HEK293 (cell line): Measurements from ENCODE around the gene FOSL1.

Experiments
- FEZF1 ChIP-seq: fragments of 450-650 bp; formaldehyde crosslinking; IDR thresholded peaks from 2 replicates; pipeline ENCODE4 v1.5.1; 2016; ENCODE audit warnings: missing biosample characterization, missing genetic modification characterization
- KLF17 ChIP-seq: fragments of 450-650 bp; formaldehyde crosslinking; IDR thresholded peaks from 2 replicates; pipeline ENCODE4 v1.5.1; 2016; ENCODE audit warnings: missing biosample characterization, missing genetic modification characterization
- PBX3 ChIP-seq: sonication (generic); formaldehyde crosslinking; IDR thresholded peaks from 2 replicates; pipeline ENCODE4 v1.8.1; 2022; ENCODE audit warnings: mild to moderate bottlenecking, moderate library complexity, missing genetic modification reagents
- PRDM2 ChIP-seq: fragments of 450-650 bp; formaldehyde crosslinking; IDR thresholded peaks from 2 replicates; pipeline ENCODE4 v1.5.1; 2016; ENCODE audit warnings: missing biosample characterization, missing genetic modification characterization, borderline replicate concordance
- SP3 ChIP-seq: fragments of 450-650 bp; formaldehyde crosslinking; IDR thresholded peaks from 2 replicates; pipeline ENCODE4 v1.5.1; 2016; ENCODE audit warnings: missing biosample characterization, missing genetic modification characterization
- TCF7L2 ChIP-seq: IDR thresholded peaks from 2 replicates; pipeline ENCODE4 v1.6.1; 2011; ENCODE audit warnings: low read depth, mild to moderate bottlenecking, inconsistent platforms, low read length, moderate library complexity, borderline replicate concordance
- TSHZ1 ChIP-seq: fragments of 450-650 bp; formaldehyde crosslinking; IDR thresholded peaks from 2 replicates; pipeline ENCODE4 v1.5.1; 2016; ENCODE audit warnings: missing biosample characterization, missing genetic modification characterization, borderline replicate concordance
- ZNF157 ChIP-seq: fragments of 450-650 bp; formaldehyde crosslinking; IDR thresholded peaks from 2 replicates; pipeline ENCODE4 v1.5.1; 2016; ENCODE audit warnings: missing biosample characterization, missing genetic modification characterization
- ZNF221 ChIP-seq: fragments of 450-650 bp; formaldehyde crosslinking; IDR thresholded peaks from 2 replicates; pipeline ENCODE4 v1.5.1; 2017; ENCODE audit warnings: missing biosample characterization, missing genetic modification characterization, borderline replicate concordance
- ZNF324 ChIP-seq: fragments of 450-650 bp; formaldehyde crosslinking; IDR thresholded peaks from 2 replicates; pipeline ENCODE4 v1.5.1; 2016; ENCODE audit warnings: missing biosample characterization, missing genetic modification characterization
- ZNF391 ChIP-seq: fragments of 450-650 bp; formaldehyde crosslinking; IDR thresholded peaks from 2 replicates; pipeline ENCODE4 v1.5.1; 2016; ENCODE audit warnings: low read depth, missing biosample characterization, missing genetic modification characterization, borderline replicate concordance
- ZNF416 ChIP-seq: fragments of 450-650 bp; formaldehyde crosslinking; IDR thresholded peaks from 2 replicates; pipeline ENCODE4 v1.5.1; 2016; ENCODE audit warnings: missing biosample characterization, missing genetic modification characterization
- ZNF501 ChIP-seq: fragments of 450-650 bp; formaldehyde crosslinking; IDR thresholded peaks from 2 replicates; pipeline ENCODE4 v1.5.1; 2016; ENCODE audit warnings: missing biosample characterization, missing genetic modification characterization
- ZNF518A ChIP-seq: fragments of 450-650 bp; formaldehyde crosslinking; conservative IDR thresholded peaks from 2 replicates; pipeline ENCODE4 v1.5.1; 2016; ENCODE audit warnings: low read depth, missing biosample characterization, missing genetic modification characterization
- ZNF521 ChIP-seq: fragments of 450-650 bp; formaldehyde crosslinking; IDR thresholded peaks from 2 replicates; pipeline ENCODE4 v1.5.1; 2017; ENCODE audit warnings: missing biosample characterization, mild to moderate bottlenecking, missing genetic modification characterization
- ZNF692 ChIP-seq: fragments of 450-650 bp; formaldehyde crosslinking; IDR thresholded peaks from 2 replicates; pipeline ENCODE4 v1.5.1; 2016; ENCODE audit warnings: missing biosample characterization, missing genetic modification characterization
- ZSCAN16 ChIP-seq: fragments of 450-650 bp; formaldehyde crosslinking; IDR thresholded peaks from 2 replicates; pipeline ENCODE4 v1.5.1; 2016; ENCODE audit warnings: missing biosample characterization, missing genetic modification characterization
- ZSCAN23 ChIP-seq: fragments of 450-650 bp; formaldehyde crosslinking; IDR thresholded peaks from 2 replicates; pipeline ENCODE4 v1.5.1; 2016; ENCODE audit warnings: missing biosample characterization, missing genetic modification characterization
- ZSCAN30 ChIP-seq: fragments of 450-650 bp; IDR thresholded peaks from 2 replicates; pipeline ENCODE4 v1.5.1; 2018; ENCODE audit warnings: missing biosample characterization, mild to moderate bottlenecking, missing genetic modification characterization, moderate library complexity

Gene FOSL1

GRCh38 chr11:65860278-65861164 is 39.7 kb downstream of the FOSL1 start, which contains the start of gene MUS81 (continued):
- TF ChIP-seq ZNF518A (peak; percentile 63), ZSCAN16 (tag by site-specific recombination) (no peak), ZNF416 (tag by site-specific recombination) (no peak), ZNF221 (no peak), PBX3 (CRISPR knock-in tag) (peak; percentile 78), ZNF692 (tag by site-specific recombination) (peak; percentile 33; the same call in 1 of the 2 replicates), SP3 (tag by site-specific recombination) (peak; percentile 76), PRDM2 (tag by site-specific recombination) (0 out of 2 replicates have a peak, but pooled peaks have one; percentile 56), ZSCAN30 (tag by site-specific recombination) (peak; percentile 68), ZSCAN23 (tag by site-specific recombination) (no peak), ZNF501 (tag by site-specific recombination) (peak; percentile 42; the same call in 1 of the 2 replicates), ZNF391 (tag by site-specific recombination) (no peak), ZNF324 (tag by site-specific recombination) (peak; percentile 67), ZNF157 (no peak), KLF17 (tag by site-specific recombination) (no peak; the same call in 1 of the 2 replicates), TSHZ1 (tag by site-specific recombination) (peak; percentile 6; the same call in 1 of the 2 replicates), FEZF1 (peak; percentile 58), TCF7L2 (no peak), ZNF521 (tag by site-specific recombination) (no peak)
